Thymus (tissue), 11 donors: ENCODE results near the gene SIVA1. TPM values are rescaled to one million over a fixed set of nuclear protein-coding genes. Genes with fewer than 3 reads are reported as not detected.

Source experiments
- DNase-seq, 9 donors: peaks; one replicate each; pipeline ENCODE4 v3.0.0-alpha.2; 2013; ENCODE audit warnings: low spot score in 9 of 9, low read depth in 6 of 9, missing footprints in 1 of 9
- H3K27ac ChIP-seq, 2 donors: one replicate each; pipeline ENCODE4 v1.5.1; 2013; ENCODE audit warnings: control low read depth in 1 of 2, low read depth in 1 of 2, low read length in 1 of 2, mild to moderate bottlenecking in 1 of 2, moderate library complexity in 1 of 2
- H3K27me3 ChIP-seq, 2 donors: one replicate each; pipeline ENCODE4 v1.5.1; 2013; ENCODE audit warnings: low read length in 1 of 2; ENCODE audit not compliant: control insufficient read depth in 2 of 2, insufficient read depth in 1 of 2
- H3K36me3 ChIP-seq, 2 donors: one replicate each; pipeline ENCODE4 v1.5.1; 2013; ENCODE audit warnings: low read length in 1 of 2, mild to moderate bottlenecking in 1 of 2, moderate library complexity in 1 of 2; ENCODE audit not compliant: control insufficient read depth in 2 of 2, insufficient read depth in 2 of 2
- H3K4me1 ChIP-seq, 2 donors: one replicate each; pipeline ENCODE4 v1.5.1; 2013; ENCODE audit warnings: low read length in 2 of 2; ENCODE audit not compliant: control insufficient read depth in 2 of 2, insufficient read depth in 2 of 2
- H3K4me3 ChIP-seq, 2 donors: one replicate each; pipeline ENCODE4 v1.5.1; 2013; ENCODE audit warnings: low read length in 2 of 2, control low read depth in 1 of 2, mild to moderate bottlenecking in 1 of 2
- H3K9me3 ChIP-seq, 2 donors: one replicate each; pipeline ENCODE4 v1.5.1; 2013; ENCODE audit warnings: low read length in 1 of 2, mild to moderate bottlenecking in 1 of 2; ENCODE audit not compliant: control insufficient read depth in 2 of 2, insufficient read depth in 1 of 2
- WGBS: extraction: QIAGEN DNeasy Blood & Tissue Kit; methylation state at CpG from one replicate; pipeline ENCODE4 v1.1.7; 2013; 5-methylcytosine and 5-hydroxymethylcytosine counted together
- polyA plus RNA-seq: library from polyadenylated mRNA; stranded (reverse); fragments of 200-250 nt; gene quantifications from one replicate; pipeline ENCODE4 v1.2.3, GENCODE V29; 2013
- total RNA-seq: library from RNA; stranded (reverse); fragments of 120-200 nt; gene quantifications from one replicate; pipeline ENCODE4 v1.2.4, GENCODE V29; 2013
- donor health status: healthy.

SIVA1 gene
- total and polyA plus RNA-seq, 2 donors: 143 to 308 TPM

- peaks cover 28 to 34% of the 10 kb centered on the region in 2 donors for H3K36me3 ChIP-seq
- peaks cover 0 to 4% of the 10 kb centered on the region in 2 donors for H3K4me1 ChIP-seq
- H3K4me3 ChIP-seq: no peak overlapping the region
- H3K27ac ChIP-seq: no peak overlapping the region
- WGBS: 97% methylated on average over 22 of the region's 22 CpGs
- DNase-seq: no peak
- no peaks in the 10 kb centered on the region for H3K9me3 ChIP-seq
- H3K27me3 ChIP-seq: no peaks in the 10 kb centered on the region
Observed at GRCh38 chr14:104717137-104717536, 35.8 kb upstream of the SIVA1 start.

- H3K36me3 ChIP-seq: peaks cover 25 to 30% of the 10 kb centered on the region in 2 donors
- peaks cover 0 to 3% of the 10 kb centered on the region in 2 donors for H3K4me1 ChIP-seq
- H3K4me3 ChIP-seq: no peak overlapping the region
- H3K9me3 ChIP-seq: no peaks in the 10 kb centered on the region
- DNase-seq: no peak
- H3K27ac ChIP-seq: no peak overlapping the region
- no peaks in the 10 kb centered on the region for H3K27me3 ChIP-seq
- 92% methylated on average over 20 of the region's 20 CpGs for WGBS
Observed at GRCh38 chr14:104717646-104718045, 35.3 kb upstream of the SIVA1 start.

GRCh38 chr14:104718147-104718546 is 34.8 kb upstream of the SIVA1 start:
- peaks cover 22 to 28% of the 10 kb centered on the region in 2 donors for H3K36me3 ChIP-seq

GRCh38 chr14:104718871-104719270 is 34.1 kb upstream of the SIVA1 start:
- Histone ChIP-seq H3K4me1 (peaks cover 0 to 3% of the 10 kb centered on the region in 2 donors), H3K4me3 (no peak overlapping the region), H3K27ac (no peak overlapping the region), H3K36me3 (peaks cover 17 to 28% of the 10 kb centered on the region in 2 donors), H3K9me3 (no peaks in the 10 kb centered on the region), H3K27me3 (peaks cover 3 to 6% of the 10 kb centered on the region in 2 donors)
- 97% methylated on average over 11 of the region's 11 CpGs for WGBS
- no peak for DNase-seq

More at GRCh38 chr14:104718147-104718546, 34.8 kb upstream of the SIVA1 start:
- 95% methylated on average over 10 of the region's 10 CpGs for WGBS
- H3K4me3 ChIP-seq: no peak overlapping the region
- no peak overlapping the region for H3K27ac ChIP-seq
- no peaks in the 10 kb centered on the region for H3K27me3 ChIP-seq
- no peaks in the 10 kb centered on the region for H3K9me3 ChIP-seq
- no peaks in the 10 kb centered on the region for H3K4me1 ChIP-seq
- no peak for DNase-seq

GRCh38 chr14:104719343-104719742 is 33.6 kb upstream of the SIVA1 start:
- Histone ChIP-seq H3K27me3 (peaks cover 8 to 9% of the 10 kb centered on the region in 2 donors), H3K4me3 (no peak overlapping the region), H3K36me3 (peaks cover 14 to 28% of the 10 kb centered on the region in 2 donors), H3K27ac (no peak overlapping the region), H3K9me3 (no peaks in the 10 kb centered on the region), H3K4me1 (peaks cover 0 to 4% of the 10 kb centered on the region in 2 donors)
- no peak for DNase-seq
- WGBS: 98% methylated on average over 15 of the region's 15 CpGs

GRCh38 chr14:104721505-104722431 is 31.2 kb upstream of the SIVA1 start:
- H3K4me1 ChIP-seq: peaks cover 0 to 6% of the 10 kb centered on the region in 2 donors
- H3K9me3 ChIP-seq: no peaks in the 10 kb centered on the region
- WGBS: 95% methylated on average over 18 of the region's 18 CpGs
- no peak overlapping the region for H3K27ac ChIP-seq
- peaks cover 8 to 16% of the 10 kb centered on the region in 2 donors for H3K36me3 ChIP-seq
- H3K4me3 ChIP-seq: no peak overlapping the region
- H3K27me3 ChIP-seq: peaks cover 17 to 34% of the 10 kb centered on the region in 2 donors
- no peak for DNase-seq

GRCh38 chr14:104722938-104723650 is 29.9 kb upstream of the SIVA1 start:
- DNase-seq: peak in 1 of 9 donors; percentile 17
- Histone ChIP-seq H3K36me3 (peaks cover 8 to 16% of the 10 kb centered on the region in 2 donors), H3K4me3 (peak overlapping the region in 1 of 2 donors; percentile 60), H3K27me3 (peaks cover 17 to 40% of the 10 kb centered on the region in 2 donors), H3K9me3 (no peaks in the 10 kb centered on the region), H3K4me1 (peaks cover 0 to 6% of the 10 kb centered on the region in 2 donors), H3K27ac (no peak overlapping the region)
- 60% methylated on average over 26 of the region's 26 CpGs for WGBS

- under 1% methylated on average over 82 of the region's 82 CpGs for WGBS
- no peaks in the 10 kb centered on the region for H3K9me3 ChIP-seq
- H3K4me1 ChIP-seq: peaks cover 0 to 6% of the 10 kb centered on the region in 2 donors
- no peak within 1 kb of the TSS for H3K27ac ChIP-seq
- H3K4me3 ChIP-seq: peak within 1 kb of the TSS; percentile 53 to 60
- H3K27me3 ChIP-seq: peaks cover 17 to 46% of the 10 kb centered on the region in 2 donors
- peaks cover 7 to 13% of the 10 kb centered on the region in 2 donors for H3K36me3 ChIP-seq
- DNase-seq: peak in 7 of 9 donors; percentile 36 to 77 (median 62)
Observed at GRCh38 chr14:104723651-104724406, 29.1 kb upstream of the SIVA1 start, which contains the start of gene ADSS1. TSS of gene ADSS1 (plus strand) at chr14:104724229. CDS start at chr14:104724271, 42 bp downstream.
